ENCODE data around the gene BAIAP3. TPM values are rescaled to one million over a fixed set of nuclear protein-coding genes. Genes with fewer than 3 reads are reported as not detected.

The BAIAP3 gene
- total RNA-seq, 1 donor, result 2.3 TPM

DNA sequence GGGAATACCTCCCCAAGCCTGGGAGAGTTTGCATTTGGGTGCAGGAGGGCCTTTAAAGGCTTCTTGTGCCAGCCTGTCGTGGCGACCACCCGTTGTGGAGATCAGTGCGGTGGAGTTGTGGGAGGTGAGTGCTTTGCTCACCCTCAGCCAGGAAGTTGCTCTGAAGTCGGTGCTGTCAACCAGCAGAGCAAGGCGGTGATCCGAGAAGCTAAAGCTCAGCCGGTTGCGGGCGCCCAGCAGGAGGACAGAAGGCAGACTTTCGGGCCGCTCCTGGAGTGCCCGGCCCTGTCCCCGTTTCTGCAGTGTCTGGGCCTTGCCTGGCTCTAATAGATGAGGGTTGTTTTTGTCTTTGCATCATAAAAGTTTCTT, 22.6 kb upstream of the BAIAP3 start:
- Histone ChIP-seq H3K4me3 (ENCODE audit: low read length) (peak overlapping the region; percentile 70), H3K4me1 (ENCODE audit: insufficient read depth, low read length) (peaks cover 55% of the 10 kb centered on the region), H3K27me3 (ENCODE audit: insufficient read depth, low read length) (no peaks in the 10 kb centered on the region), H3K9me3 (ENCODE audit: low read depth, low read length) (no peaks in the 10 kb centered on the region)

- Histone ChIP-seq H3K4me3 (ENCODE audit: low read length) (peak overlapping the region; percentile 70), H3K9me3 (ENCODE audit: low read depth, low read length) (no peaks in the 10 kb centered on the region), H3K4me1 (ENCODE audit: insufficient read depth, low read length) (peaks cover 51% of the 10 kb centered on the region), H3K27me3 (ENCODE audit: insufficient read depth, low read length) (no peaks in the 10 kb centered on the region)
These were observed 22.2 kb upstream of the BAIAP3 start for GRCh38 chr16:1311212-1311737.

DNA sequence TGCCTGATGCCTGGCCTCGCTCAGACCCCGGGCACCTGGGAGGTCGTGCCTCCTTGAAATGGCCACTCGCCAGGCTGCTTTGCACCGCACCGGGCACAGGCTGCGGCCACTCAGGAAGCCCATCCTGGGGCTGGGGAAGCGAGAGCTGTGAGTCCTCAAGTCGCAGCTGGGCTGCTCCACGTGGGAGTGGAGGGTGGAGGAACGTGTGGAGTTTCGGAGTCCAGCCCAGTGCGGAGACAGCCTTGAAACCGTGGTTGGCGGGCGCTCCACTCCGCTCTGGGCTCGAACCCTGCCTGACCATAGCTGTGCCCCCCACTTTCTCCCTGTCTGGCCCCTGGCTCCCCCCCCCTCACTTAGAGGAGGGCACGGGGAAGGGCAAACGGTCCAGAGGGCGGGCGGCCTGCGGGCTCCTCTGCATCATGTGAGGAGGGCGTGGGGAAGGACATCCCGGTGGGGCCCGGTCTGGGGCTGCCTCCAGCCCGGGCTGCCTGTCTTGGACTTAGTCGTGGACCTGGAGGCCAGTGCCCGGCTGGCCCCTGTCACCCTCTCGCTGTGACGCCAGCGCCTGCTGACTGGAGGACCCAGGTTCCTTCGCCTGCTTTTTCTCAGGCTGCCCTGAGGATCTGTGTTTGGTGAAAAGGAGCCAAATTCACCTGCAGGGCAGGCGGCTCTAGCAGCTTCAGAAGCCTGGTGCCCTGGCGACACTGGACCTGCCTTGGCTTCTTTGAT, 21.5 kb upstream of the BAIAP3 start:
- Histone ChIP-seq H3K4me3 (ENCODE audit: low read length) (peak overlapping the region; percentile 70), H3K9me3 (ENCODE audit: low read depth, low read length) (no peaks in the 10 kb centered on the region), H3K27me3 (ENCODE audit: insufficient read depth, low read length) (no peaks in the 10 kb centered on the region), H3K4me1 (ENCODE audit: insufficient read depth, low read length) (peaks cover 47% of the 10 kb centered on the region)

- Histone ChIP-seq H3K4me1 (ENCODE audit: insufficient read depth, low read length) (peaks cover 47% of the 10 kb centered on the region), H3K9me3 (ENCODE audit: low read depth, low read length) (no peaks in the 10 kb centered on the region), H3K4me3 (ENCODE audit: low read length) (no peak overlapping the region), H3K27me3 (ENCODE audit: insufficient read depth, low read length) (no peaks in the 10 kb centered on the region)
These were observed 21.0 kb upstream of the BAIAP3 start for GRCh38 chr16:1312467-1312816.

DNA sequence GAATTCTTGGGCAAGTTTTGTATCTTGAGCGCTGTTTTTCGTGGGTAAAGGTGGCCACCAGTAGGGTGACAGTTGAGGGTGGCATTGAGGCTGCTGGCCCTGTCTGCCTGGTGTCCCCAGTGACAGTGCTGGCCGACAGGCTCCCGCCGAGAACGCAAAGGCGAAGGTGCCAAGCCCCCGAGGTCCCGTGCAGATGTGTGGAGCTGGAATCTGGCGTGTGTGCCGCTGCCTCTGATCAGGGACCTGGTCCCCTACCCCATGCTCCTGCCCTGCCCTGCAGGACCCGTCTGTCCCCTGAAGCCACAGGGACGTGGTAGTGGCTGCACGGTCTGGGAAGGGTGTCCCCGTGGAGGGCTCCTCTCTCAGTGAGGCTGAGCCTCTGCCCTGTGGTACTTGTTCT, 20.5 kb upstream of the BAIAP3 start:
- Histone ChIP-seq H3K4me3 (ENCODE audit: low read length) (no peak overlapping the region), H3K4me1 (ENCODE audit: insufficient read depth, low read length) (peaks cover 46% of the 10 kb centered on the region), H3K27me3 (ENCODE audit: insufficient read depth, low read length) (no peaks in the 10 kb centered on the region), H3K9me3 (ENCODE audit: low read depth, low read length) (no peaks in the 10 kb centered on the region)

- H3K27me3 ChIP-seq (ENCODE audit: insufficient read depth, low read length), result no peaks in the 10 kb centered on the region
- H3K9me3 ChIP-seq (ENCODE audit: low read depth, low read length), result no peaks in the 10 kb centered on the region
- peaks cover 40% of the 10 kb centered on the region for H3K4me1 ChIP-seq (ENCODE audit: insufficient read depth, low read length)
- H3K4me3 ChIP-seq (ENCODE audit: low read length), result no peak overlapping the region
These were observed 19.6 kb upstream of the BAIAP3 start for GRCh38 chr16:1313721-1314369.

- Histone ChIP-seq H3K4me3 (ENCODE audit: low read length) (no peak overlapping the region), H3K9me3 (ENCODE audit: low read depth, low read length) (no peaks in the 10 kb centered on the region), H3K27me3 (ENCODE audit: insufficient read depth, low read length) (no peaks in the 10 kb centered on the region), H3K4me1 (ENCODE audit: insufficient read depth, low read length) (peaks cover 40% of the 10 kb centered on the region)
These were observed 18.9 kb upstream of the BAIAP3 start for GRCh38 chr16:1314399-1315068.

DNA sequence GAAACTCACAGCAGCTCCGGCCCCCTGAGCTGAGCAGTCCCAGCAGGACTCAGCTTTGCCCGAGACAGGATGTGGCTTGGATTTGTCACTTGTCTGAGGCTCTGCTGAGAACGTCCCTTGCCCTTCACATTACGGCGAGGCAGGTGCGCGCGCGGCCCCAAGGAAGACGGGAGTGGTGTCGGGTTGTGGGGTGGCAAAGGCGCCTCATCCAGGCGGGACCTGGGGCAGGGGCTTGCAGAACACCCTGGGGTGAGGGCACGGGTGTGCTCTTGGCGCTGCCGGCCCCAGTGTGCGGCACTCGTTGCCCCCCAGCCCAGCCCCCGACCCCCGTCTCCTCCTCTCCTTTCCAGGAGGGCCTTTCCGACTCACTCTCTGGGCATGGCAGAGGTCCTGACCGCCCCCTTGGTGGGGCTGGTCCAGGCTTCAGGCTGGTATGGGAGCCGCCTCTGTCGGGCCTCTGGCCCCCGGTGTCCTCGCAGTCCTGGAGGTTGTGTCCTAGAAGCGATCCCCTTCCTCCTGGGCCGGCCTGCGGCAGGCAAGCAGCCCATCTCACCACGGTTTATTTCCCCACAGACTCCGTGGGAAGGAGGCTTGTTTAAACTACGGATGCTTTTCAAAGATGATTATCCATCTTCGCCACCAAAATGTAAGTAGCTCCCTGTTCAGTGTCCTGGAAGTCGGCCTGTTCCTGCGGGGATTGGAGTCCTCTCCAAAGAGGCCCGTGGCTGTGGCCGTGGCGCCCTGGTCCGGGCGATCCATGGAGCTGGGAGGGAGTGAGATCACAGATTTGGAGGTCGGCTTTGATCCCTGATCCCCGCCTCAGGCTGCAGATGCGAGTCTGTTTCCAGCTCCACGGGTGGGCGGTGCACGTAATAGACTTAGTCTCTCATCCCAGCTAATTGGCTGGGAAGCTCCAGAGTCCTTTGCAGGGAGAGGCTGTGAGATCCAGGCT, 18.1 kb upstream of the BAIAP3 start:
- H3K4me1 ChIP-seq (ENCODE audit: insufficient read depth, low read length), result peaks cover 38% of the 10 kb centered on the region

DNA sequence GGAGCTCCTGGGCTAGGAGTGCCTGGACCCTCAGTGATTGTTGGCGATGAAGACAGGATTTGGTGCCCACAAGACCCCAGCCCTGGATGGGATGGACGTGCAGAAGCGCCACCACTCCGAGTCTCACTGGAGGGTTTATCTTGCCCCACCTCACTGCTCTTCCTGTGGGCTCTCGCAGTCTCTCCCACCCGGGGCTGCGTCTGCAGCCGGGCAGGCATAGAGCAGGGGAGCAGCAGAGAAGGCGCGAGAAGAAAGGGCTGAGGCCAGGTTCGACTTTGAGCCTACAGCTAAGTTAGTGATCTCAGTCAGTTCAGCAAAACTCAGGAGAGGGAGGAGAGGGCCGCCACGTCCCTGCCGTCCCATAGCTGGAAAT, 17.4 kb upstream of the BAIAP3 start:
- Histone ChIP-seq H3K9me3 (ENCODE audit: low read depth, low read length) (no peaks in the 10 kb centered on the region), H3K27me3 (ENCODE audit: insufficient read depth, low read length) (no peaks in the 10 kb centered on the region), H3K4me3 (ENCODE audit: low read length) (no peak overlapping the region), H3K4me1 (ENCODE audit: insufficient read depth, low read length) (peaks cover 31% of the 10 kb centered on the region)

More for the DNA sequence above, 18.1 kb upstream of the BAIAP3 start:
- Histone ChIP-seq H3K27me3 (ENCODE audit: insufficient read depth, low read length) (no peaks in the 10 kb centered on the region), H3K9me3 (ENCODE audit: low read depth, low read length) (no peaks in the 10 kb centered on the region), H3K4me3 (ENCODE audit: low read length) (no peak overlapping the region)

GRCh38 chr16:1317479-1318267, 15.8 kb upstream of the BAIAP3 start:
- H3K27me3 ChIP-seq (ENCODE audit: insufficient read depth, low read length), result no peaks in the 10 kb centered on the region
- no peak overlapping the region for H3K4me3 ChIP-seq (ENCODE audit: low read length)
- H3K9me3 ChIP-seq (ENCODE audit: low read depth, low read length), result no peaks in the 10 kb centered on the region
- peaks cover 15% of the 10 kb centered on the region for H3K4me1 ChIP-seq (ENCODE audit: insufficient read depth, low read length)

- H3K9me3 ChIP-seq (ENCODE audit: low read depth, low read length), result no peaks in the 10 kb centered on the region
- H3K27me3 ChIP-seq (ENCODE audit: insufficient read depth, low read length), result no peaks in the 10 kb centered on the region
- H3K4me3 ChIP-seq (ENCODE audit: low read length), result no peak overlapping the region
- H3K4me1 ChIP-seq (ENCODE audit: insufficient read depth, low read length), result peaks cover 10% of the 10 kb centered on the region
These were observed 15.2 kb upstream of the BAIAP3 start for GRCh38 chr16:1318268-1318545.

DNA sequence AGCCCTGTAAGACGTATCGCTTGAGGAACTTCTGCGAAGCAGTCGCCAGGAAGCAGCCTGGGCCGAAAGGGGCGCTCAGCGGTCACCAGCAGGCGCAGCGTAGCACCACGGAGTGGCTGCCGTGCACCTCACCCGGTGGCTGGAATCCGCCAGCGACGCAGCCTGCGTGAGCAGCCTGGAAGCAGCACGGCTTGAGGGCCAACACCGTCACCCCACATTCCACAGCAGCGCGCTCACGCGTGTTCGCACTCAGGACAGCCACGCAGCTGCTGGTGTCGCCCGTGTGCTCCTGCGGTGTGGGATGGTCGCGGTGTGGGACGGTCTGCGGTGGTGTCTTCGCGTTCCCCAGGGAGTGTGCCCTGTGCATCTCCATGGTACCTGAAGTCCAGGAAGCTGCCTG, 14.4 kb upstream of the BAIAP3 start:
- Histone ChIP-seq H3K9me3 (ENCODE audit: low read depth, low read length) (no peaks in the 10 kb centered on the region), H3K4me1 (ENCODE audit: insufficient read depth, low read length) (peaks cover 8% of the 10 kb centered on the region), H3K27me3 (ENCODE audit: insufficient read depth, low read length) (no peaks in the 10 kb centered on the region), H3K4me3 (ENCODE audit: low read length) (no peak overlapping the region)

DNA sequence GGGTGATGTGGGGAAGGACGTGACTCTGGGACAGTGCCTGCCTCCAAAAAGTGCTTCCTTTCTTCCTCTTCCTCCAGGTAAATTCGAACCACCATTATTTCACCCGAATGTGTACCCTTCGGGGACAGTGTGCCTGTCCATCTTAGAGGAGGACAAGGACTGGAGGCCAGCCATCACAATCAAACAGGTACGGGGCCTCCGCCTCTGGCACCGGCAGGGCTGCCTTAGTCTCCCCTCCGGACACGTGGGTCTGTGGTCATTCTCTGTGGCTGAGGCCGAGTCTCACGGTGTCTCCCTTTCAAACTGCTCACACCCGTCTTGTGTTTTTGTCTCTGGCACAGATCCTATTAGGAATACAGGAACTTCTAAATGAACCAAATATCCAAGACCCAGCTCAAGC, 13.3 kb upstream of the BAIAP3 start:
- no peak overlapping the region for H3K4me3 ChIP-seq (ENCODE audit: low read length)
- H3K4me1 ChIP-seq (ENCODE audit: insufficient read depth, low read length), result no peaks in the 10 kb centered on the region
- H3K9me3 ChIP-seq (ENCODE audit: low read depth, low read length), result no peaks in the 10 kb centered on the region
- H3K27me3 ChIP-seq (ENCODE audit: insufficient read depth, low read length), result no peaks in the 10 kb centered on the region

DNA sequence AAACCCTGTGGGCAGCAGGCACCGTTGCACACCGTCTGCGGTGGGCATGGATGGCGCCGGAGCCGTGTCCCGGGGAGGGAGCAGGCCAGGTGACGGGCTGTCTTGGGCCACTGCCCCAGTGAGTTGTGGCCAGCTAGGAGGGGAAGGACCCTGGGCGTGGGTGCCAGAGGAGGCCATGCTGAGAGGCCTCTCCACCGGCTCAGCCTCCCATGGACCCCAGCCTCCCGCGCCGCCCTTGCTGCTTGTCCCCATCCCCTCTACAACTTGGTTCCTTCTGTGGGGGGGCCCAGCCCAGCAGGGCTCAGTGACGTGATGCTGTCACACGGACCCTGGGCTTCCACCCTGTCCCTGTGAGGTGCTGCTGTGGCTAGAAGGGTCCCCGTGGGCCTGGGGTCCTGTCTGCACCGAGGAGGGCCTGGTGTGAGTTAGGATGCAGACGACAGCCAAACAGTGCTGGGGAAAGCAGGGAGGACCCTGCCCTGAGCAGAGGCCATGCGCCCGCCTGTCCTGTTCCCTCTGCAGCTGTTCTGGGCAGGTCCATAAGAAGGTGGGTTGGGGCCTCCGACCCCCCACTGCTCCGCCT, 12.7 kb upstream of the BAIAP3 start:
- Histone ChIP-seq H3K9me3 (ENCODE audit: low read depth, low read length) (no peaks in the 10 kb centered on the region), H3K4me3 (ENCODE audit: low read length) (no peak overlapping the region), H3K27me3 (ENCODE audit: insufficient read depth, low read length) (no peaks in the 10 kb centered on the region), H3K4me1 (ENCODE audit: insufficient read depth, low read length) (no peaks in the 10 kb centered on the region)
